Activated CD4-positive, alpha-beta T cell treated with anti-CD3 and anti-CD28 coated beads, Interleukin-2, Interleukin-4, amounts not matched to agents 100 ng/mL and 50 ng/mL, durations not matched to agents 16 hours and 8 hours (primary cell): ENCODE results near the gene PRELID2.
"Not testable (repeated sequence)": the region's sequence is repeated elsewhere in the genome, so short reads cannot be mapped to it uniquely, and the experiment has no call there.

Source experiments
- DNase-seq: peaks from one replicate; pipeline ENCODE4 v3.0.0-alpha.2; 2020; ENCODE audit warnings: low spot score

PRELID2 gene

DNA sequence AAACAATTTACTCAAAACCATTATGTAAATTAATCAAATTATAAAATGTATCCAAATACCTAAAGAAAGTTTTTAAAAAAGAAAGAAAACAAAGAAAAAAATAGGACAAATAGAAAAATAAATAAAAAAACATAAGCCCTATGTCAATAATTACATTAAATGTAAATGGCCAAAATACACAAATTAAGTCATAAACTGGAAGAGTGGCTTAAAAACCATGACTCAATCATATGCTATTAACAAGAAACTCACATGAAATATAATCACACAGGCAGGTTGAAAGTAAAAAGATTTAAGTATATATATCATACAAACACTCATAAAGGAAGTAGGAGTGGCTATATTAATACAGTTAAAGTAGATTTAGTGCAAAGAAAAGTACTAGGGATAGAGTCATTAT, 95.3 kb downstream of the PRELID2 start:
- DNase-seq, result no peak

DNA sequence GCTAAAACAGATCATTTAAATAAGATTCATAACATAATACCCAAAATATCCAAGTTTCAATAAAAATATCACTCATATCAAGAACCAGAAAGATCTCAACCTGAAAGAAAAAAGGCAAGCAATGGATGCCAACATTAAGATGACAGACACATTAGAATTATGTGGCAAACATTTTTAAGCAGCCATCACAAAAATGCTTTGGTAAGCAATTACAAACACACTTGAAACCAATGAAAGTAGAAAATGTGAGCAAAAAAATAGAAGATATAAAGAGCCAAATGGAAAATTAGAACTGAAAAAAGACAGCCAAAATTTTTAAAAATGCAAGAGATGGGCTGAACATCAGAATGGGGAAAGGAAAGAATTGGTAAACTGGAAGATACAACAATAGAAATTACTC, 96.9 kb downstream of the PRELID2 start:
- no peak for DNase-seq

DNA sequence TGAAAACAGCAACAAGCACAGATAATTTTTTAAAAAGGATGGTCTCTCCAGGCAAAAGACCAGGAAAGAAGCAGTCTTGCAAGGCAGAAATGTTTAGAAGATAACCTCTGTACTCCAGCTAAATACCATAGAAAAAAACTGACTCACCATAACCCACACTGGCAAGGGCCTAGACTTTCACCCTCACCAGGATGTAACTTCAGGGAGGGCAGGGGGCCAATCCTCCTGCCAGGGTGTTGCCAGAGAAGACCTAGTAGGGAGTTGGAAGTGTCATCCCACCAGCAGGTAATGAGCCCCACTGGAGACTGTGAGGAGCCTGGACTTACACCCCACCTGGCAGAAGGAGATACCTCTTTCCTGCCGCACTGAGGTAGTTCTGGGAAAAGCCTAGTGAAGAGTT, 97.6 kb downstream of the PRELID2 start:
- DNase-seq, result no peak

DNA sequence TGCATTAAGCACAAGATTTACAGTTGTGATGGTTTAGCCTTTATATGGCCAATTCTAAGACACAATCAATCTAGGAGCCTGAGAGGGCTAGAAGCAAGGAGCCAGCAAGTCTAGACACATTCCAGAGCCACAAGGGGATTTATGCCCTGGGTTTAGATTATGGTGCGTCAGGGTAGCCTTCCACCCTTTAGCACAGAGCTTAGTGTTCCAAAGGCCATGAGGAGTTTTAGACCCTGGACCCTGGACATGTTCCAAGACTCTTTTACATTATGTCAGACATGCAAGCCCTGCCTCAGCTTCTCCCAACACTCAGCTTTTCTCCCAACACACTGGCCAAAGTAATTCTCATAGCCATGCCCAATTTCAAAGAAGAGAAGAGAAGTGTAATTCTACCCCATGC, 105.2 kb downstream of the PRELID2 start:
- not testable (repeated sequence) for DNase-seq

DNA sequence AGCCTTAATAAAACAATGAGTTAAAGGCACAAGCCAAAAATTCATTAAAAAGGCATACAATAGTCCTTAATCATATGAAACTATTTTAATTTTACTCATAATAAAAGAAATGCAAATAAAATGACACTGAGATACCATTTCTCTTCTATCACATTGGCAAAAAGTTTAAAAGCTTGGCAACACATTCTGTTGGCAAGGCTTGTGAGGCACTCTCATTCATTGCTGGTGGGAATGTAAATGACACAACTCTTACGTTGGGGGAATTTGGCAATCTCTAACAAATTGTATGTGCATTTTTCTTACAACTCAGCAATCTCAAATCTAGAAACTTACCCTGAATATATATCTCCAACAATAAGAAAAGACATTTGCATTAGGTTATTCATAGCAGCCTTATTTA, 111.6 kb downstream of the PRELID2 start:
- no peak for DNase-seq

DNA sequence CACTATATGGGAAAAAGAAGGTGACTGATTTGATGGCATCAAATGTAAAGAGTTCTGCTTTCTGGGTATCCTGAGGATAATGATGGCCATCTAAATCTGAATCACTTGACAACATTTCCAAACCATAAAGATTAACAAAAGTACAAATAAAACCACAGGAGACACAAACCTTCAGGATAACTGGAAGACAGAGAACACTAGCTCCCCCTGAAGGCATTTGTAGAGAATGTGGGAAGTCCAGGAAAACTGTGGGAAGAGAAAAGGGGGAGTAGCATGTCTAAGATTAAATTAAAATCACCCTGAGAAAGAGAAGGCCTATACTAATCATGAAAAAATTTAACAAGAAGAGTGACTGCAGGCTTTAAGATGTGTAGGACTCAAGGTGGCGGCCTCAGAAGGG, 116.2 kb downstream of the PRELID2 start:
- no peak for DNase-seq

DNA sequence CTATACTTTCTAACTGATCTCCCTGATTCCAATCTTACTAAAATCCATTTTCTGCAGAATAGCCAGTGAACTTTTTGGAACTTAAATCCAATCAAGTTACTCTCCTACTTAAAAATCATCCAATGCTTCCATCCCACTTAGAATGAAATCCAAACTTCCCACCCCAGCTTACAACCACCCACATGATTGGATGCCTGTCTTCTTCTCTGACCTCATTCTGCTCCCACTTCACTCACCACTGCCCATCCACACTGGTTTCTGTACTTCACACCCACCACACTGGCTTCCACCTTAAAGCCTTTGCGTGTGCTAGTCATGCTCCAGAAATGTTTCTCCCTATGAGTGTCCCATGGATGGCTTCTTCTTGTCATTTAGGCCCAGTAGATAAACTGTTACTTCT, 119.7 kb downstream of the PRELID2 start:
- no peak for DNase-seq

DNA sequence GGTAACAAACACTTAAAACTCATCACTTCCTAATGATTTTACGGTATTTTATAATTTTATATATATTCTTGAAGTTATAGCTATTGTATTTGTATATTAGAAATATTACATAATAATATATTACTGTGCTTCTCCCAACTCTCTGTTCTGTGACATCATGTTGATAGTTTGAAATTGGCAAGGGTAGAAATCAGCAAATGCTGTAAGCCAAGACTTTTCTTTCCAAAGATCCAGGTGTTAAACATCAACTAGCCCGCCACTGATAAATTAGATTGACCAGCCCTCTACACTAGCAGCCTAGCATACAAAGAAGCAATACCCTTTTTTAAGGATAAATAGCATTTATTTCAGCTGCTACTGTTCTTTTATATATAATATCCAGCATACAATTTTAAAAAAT, 122.9 kb downstream of the PRELID2 start:
- no peak for DNase-seq

DNA sequence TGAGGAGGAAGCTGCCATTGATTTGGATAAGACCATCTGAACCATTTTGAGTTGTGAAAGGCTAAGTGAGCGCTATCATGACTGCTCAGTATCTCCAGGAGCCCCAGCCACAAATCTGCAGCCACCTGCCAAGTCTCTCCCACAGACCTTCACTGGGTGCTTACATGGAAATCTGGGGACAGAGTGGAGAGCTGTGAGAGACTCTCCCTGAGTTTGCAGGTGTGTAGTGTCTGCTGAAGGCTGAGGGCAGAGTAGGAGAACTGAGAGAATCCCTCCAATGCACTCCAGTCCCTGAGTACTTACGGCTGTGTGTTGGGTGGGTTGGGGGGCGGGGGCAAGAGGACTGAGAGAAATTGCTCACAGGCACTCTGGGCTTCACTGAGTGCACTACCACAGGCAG, 123.7 kb downstream of the PRELID2 start:
- DNase-seq, result no peak
